K562 (cell line): Measurements from ENCODE around the gene ZBTB9. TPM values are rescaled to one million over a fixed set of nuclear protein-coding genes. Genes with fewer than 3 reads are reported as not detected.

Source experiments
- ATAC-seq: fragments of 200-7000 bp; cut with Tn5 transposase; 3 replicates; pipeline ENCODE4 v1.9.1; 2020; ENCODE audit warnings: moderate library complexity
- BruUV-seq: library from RNA; stranded (reverse); fragments of 400-500 nt; replicated peaks from 2 replicates; lab custom pipeline; 2021; lab: Mats Ljungman, UMichigan
- CTCF ChIA-PET: fragments of 300-600 bp; formaldehyde crosslinking; extraction: SDS; loops from one replicate; lab custom pipeline; 2021; ENCODE audit warnings: low intra/inter-chr PET ratio; lab: Yijun Ruan, JAX
- POLR2A ChIA-PET: fragments of 300-600, 350-650 bp; sonication (Branson Sonifier 250); formaldehyde crosslinking; extraction: SDS; loops from one replicate; lab custom pipeline; 2021; ENCODE audit warnings: antibody characterized with exemption, inconsistent platforms; lab: Yijun Ruan, JAX
- DNase-seq, 4 experiments: peaks; one replicate each; pipeline versions ENCODE4 v3.0.0 to v3.0.0-alpha.2; 2011 to 2018; ENCODE audit warnings: low spot score in 3 of 4, mixed read lengths in 3 of 4; ENCODE audit errors: extremely low read depth in 1 of 4
- FAIRE-seq: peaks from 2 replicates; lab custom pipeline; 2011; peaks lifted over from hg19 to GRCh38; lab: Jason Lieb, UNC
- H2AFZ ChIP-seq: 2 replicates; pipeline ENCODE4 v1.6.0; 2011; ENCODE audit warnings: low read depth, low read length, control low read depth, inconsistent platforms
- H3K27ac ChIP-seq: fragments of 200-600 bp; 3 replicates; pipeline ENCODE4 v1.8.0; 2011; ENCODE audit warnings: low read depth, mild to moderate bottlenecking, control low read depth, inconsistent platforms, low read length, moderate library complexity, mixed read lengths; ENCODE audit errors: extremely low read depth
- H3K27me3 ChIP-seq, 2 experiments: fragments of 300-600 bp in 1 of 2; 2 replicates in 1 of 2; 3 replicates in 1 of 2; pipeline versions ENCODE4 v1.6.0 to v1.8.0; 2011; ENCODE audit warnings: inconsistent platforms in 2 of 2, low read length in 2 of 2, mild to moderate bottlenecking in 1 of 2, mixed read lengths in 1 of 2, moderate library complexity in 1 of 2; ENCODE audit not compliant: control insufficient read depth in 2 of 2, insufficient read depth in 2 of 2
- H3K36me3 ChIP-seq: fragments of 300-600 bp; 3 replicates; pipeline ENCODE4 v1.8.0; 2011; ENCODE audit warnings: mild to moderate bottlenecking, low read length, inconsistent platforms; ENCODE audit not compliant: control insufficient read depth, insufficient read depth
- H3K4me1 ChIP-seq, 2 experiments: fragments of 200-600 bp in 1 of 2; replicated peaks in 1 of 2; 2 replicates in 1 of 2; 3 replicates in 1 of 2; pipeline versions ENCODE4 v1.5.1 to v1.8.0; 2011; ENCODE audit warnings: inconsistent platforms in 2 of 2, low read length in 2 of 2, mild to moderate bottlenecking in 1 of 2, mixed read lengths in 1 of 2, moderate library complexity in 1 of 2; ENCODE audit not compliant: control insufficient read depth in 2 of 2, insufficient read depth in 2 of 2
- H3K4me2 ChIP-seq: 2 replicates; pipeline ENCODE4 v1.6.1; 2011; ENCODE audit warnings: low read length, control low read depth, inconsistent platforms, mixed read lengths; ENCODE audit not compliant: insufficient read depth
- H3K4me3 ChIP-seq: fragments of 200-600 bp; sonication (generic), shearing (Covaris generic); 2 replicates; pipeline ENCODE4 v1.5.1; 2016; ENCODE audit warnings: control low read depth, inconsistent platforms
- H3K79me2 ChIP-seq: fragments of 200-600 bp; 3 replicates; pipeline ENCODE4 v1.8.0; 2011; ENCODE audit warnings: low read length, inconsistent platforms; ENCODE audit not compliant: control insufficient read depth, insufficient read depth
- H3K9ac ChIP-seq, 2 experiments: 2 replicates each; pipeline versions ENCODE4 v1.6.0 to v1.6.1; 2011; ENCODE audit warnings: low read depth in 2 of 2, low read length in 2 of 2, control low read depth in 1 of 2, inconsistent platforms in 1 of 2, mild to moderate bottlenecking in 1 of 2, mixed read lengths in 1 of 2; ENCODE audit not compliant: insufficient read depth in 1 of 2
- H3K9me1 ChIP-seq: one replicate; pipeline ENCODE4 v1.6.0; 2011; ENCODE audit warnings: inconsistent platforms, mild to moderate bottlenecking, low read length, moderate library complexity; ENCODE audit not compliant: control insufficient read depth, insufficient read depth
- H3K9me3 ChIP-seq: replicated peaks from 2 replicates; pipeline ENCODE4 v1.5.1; 2011; ENCODE audit warnings: low read depth, low read length, inconsistent platforms; ENCODE audit not compliant: control insufficient read depth, insufficient read depth
- H4K20me1 ChIP-seq: replicated peaks from 2 replicates; pipeline ENCODE4 v1.6.1; 2011; ENCODE audit warnings: low read length, inconsistent platforms, mixed read lengths; ENCODE audit not compliant: control insufficient read depth, insufficient read depth
- HDAC2 ChIP-seq: fragments of 450-650 bp; IDR thresholded peaks from 2 replicates; pipeline ENCODE4 v1.6.1; 2016; ENCODE audit warnings: mild to moderate bottlenecking
- HOXB6 ChIP-seq: fragments of 250-450 bp; sonication (Bioruptor Pico); IDR thresholded peaks from 2 replicates; pipeline ENCODE4 v1.5.1; 2022; ENCODE audit warnings: mild to moderate bottlenecking, borderline replicate concordance
- PBX2 ChIP-seq, 2 experiments: IDR thresholded peaks in 1 of 2; conservative IDR thresholded peaks in 1 of 2; 2 replicates each; pipeline ENCODE4 v1.6.1; 2016; ENCODE audit warnings: low read depth in 2 of 2, mild to moderate bottlenecking in 1 of 2, missing compliant biosample characterization in 1 of 2, missing genetic modification characterization in 1 of 2, moderate library complexity in 1 of 2
- SAFB2 ChIP-seq: fragments of 200-400 bp; formaldehyde crosslinking; IDR thresholded peaks from 2 replicates; pipeline ENCODE4 v1.6.1; 2018; ENCODE audit warnings: borderline replicate concordance, low read length, low read depth, moderate library complexity; ENCODE audit not compliant: severe bottlenecking
- SMC3 ChIP-seq: conservative IDR thresholded peaks from 2 replicates; pipeline ENCODE4 v1.6.1; 2011; ENCODE audit warnings: low read depth, low read length, improper control_type of control experiment; ENCODE audit not compliant: insufficient read depth
- TCF7L2 ChIP-seq: fragments of 150-350 bp; IDR thresholded peaks from 2 replicates; pipeline ENCODE4 v1.6.1; 2016; ENCODE audit warnings: low read depth, mild to moderate bottlenecking, low read length, moderate library complexity
- ZBTB12 ChIP-seq: fragments of 250-450 bp; sonication (Bioruptor Pico); IDR thresholded peaks from 2 replicates; pipeline ENCODE4 v1.4.0; 2020
- ZBTB5 ChIP-seq: fragments of 450-650 bp; IDR thresholded peaks from 2 replicates; pipeline ENCODE4 v1.6.1; 2017; ENCODE audit warnings: antibody characterized with exemption
- ZBTB8A ChIP-seq: fragments of 450-650 bp; IDR thresholded peaks from 2 replicates; pipeline ENCODE4 v1.6.1; 2018; ENCODE audit warnings: mild to moderate bottlenecking, moderate library complexity; ENCODE audit not compliant: partially characterized antibody
- ZBTB9 ChIP-seq: fragments of 450-650 bp; formaldehyde crosslinking; IDR thresholded peaks from 2 replicates; pipeline ENCODE4 v1.4.0; 2020; ENCODE audit warnings: mild to moderate bottlenecking, moderate library complexity
- ZNF644 ChIP-seq: fragments of 200-800 bp; sonication (Bioruptor generic); IDR thresholded peaks from 2 replicates; pipeline ENCODE4 v1.6.1; 2016; ENCODE audit warnings: low read depth, missing genetic modification characterization, missing compliant biosample characterization
- ZSCAN29 ChIP-seq: fragments of 450-650 bp; IDR thresholded peaks from 2 replicates; pipeline ENCODE4 v1.6.1; 2017
- WGBS: fragments of 100-300 bp; shearing (Covaris generic); methylation state at CpG from one replicate; pipeline ENCODE4 v1.1.6; 2016; ENCODE audit warnings: low coverage, mixed read lengths; ENCODE audit not compliant: insufficient coverage; ENCODE audit errors: missing lambda C conversion rate; 5-methylcytosine and 5-hydroxymethylcytosine counted together
- in situ Hi-C: fragments of 300-500 bp; cut with MboI; formaldehyde crosslinking; loops from 4 replicates; pipeline ENCODE4 v1.15.0; 2018; ENCODE audit warnings: inconsistent platforms, mixed read lengths
- intact Hi-C: fragments of 100-400 bp; cut with micrococcal nuclease; formaldehyde crosslinking; loops from 2 replicates; pipeline ENCODE4 v1.14.2; 2022
- polyA plus RNA-seq, 8 experiments: library from polyadenylated mRNA; depleted of rRNA in 4 of 8; stranded (reverse) in 5 of 8; unstranded in 3 of 8; fragments of >200 nt; fragmentation: Nextera tagmentation in 2 of 8; fragmentation: Illumina TruSeq in 1 of 8; extraction: Ambion mirVana in 2 of 8; extraction: Trizol in 1 of 8; gene quantifications; 2 replicates each; pipeline versions ENCODE4 v1.2.1 to v1.2.3, GENCODE V29; 2011 to 2014; ENCODE audit warnings: inconsistent platforms in 1 of 8, missing spikeins in 1 of 8
- total RNA-seq, 7 experiments: library from RNA; depleted of rRNA in 6 of 7; stranded (reverse); fragments of >200 nt in 6 of 7; fragmentation: Illumina TruSeq in 2 of 7; extraction: Trizol in 2 of 7; gene quantifications; 2 replicates each; pipeline versions ENCODE4 v1.2.1 to v1.2.3, GENCODE V29; 2011 to 2021; ENCODE audit warnings: low replicate concordance in 1 of 7

Gene ZBTB9
- total and polyA plus RNA-seq, 9 of the 15 experiments (the other 6 are each of a cell fraction or from before 2014, with no cell fraction given) = 1.9 to 19.5 (median 10.4) TPM

- WGBS = under 1% methylated on average over 51 of the region's 51 CpGs
- Histone ChIP-seq H3K27me3 (no peaks in the 10 kb centered on the region), H3K27ac (peak within 1 kb of the TSS; percentile 95), H2AFZ (peak within 1 kb of the TSS; percentile 81), H3K9me1 (no peaks in the 10 kb centered on the region), H3K36me3 (peaks cover 40% of the 10 kb centered on the region; the same call in 2 of the 3 replicates), H4K20me1 (peaks cover 5% of the 10 kb centered on the region), H3K79me2 (peaks cover 36% of the 10 kb centered on the region), H3K4me3 (peak within 1 kb of the TSS; percentile 84), H3K9ac (peak within 1 kb of the TSS; percentile 82 to 92), H3K9me3 (no peaks in the 10 kb centered on the region), H3K4me2 (peak within 1 kb of the TSS; percentile 99), H3K4me1 (peaks cover 40 to 43% of the 10 kb centered on the region in 2 experiments)
- CTCF ChIA-PET = interaction anchor here (0.6 to 1.8 kb wide), 3 partner anchors 8 to 138 kb away, joined by 3 to 5 read pairs (median 3); no protein-coding TSS in a partner anchor
- peak; percentile 95 to 100 (median 97) for DNase-seq
- no TSS peak for BruUV-seq
- POLR2A ChIA-PET = interaction anchor here (0.6 to 1.7 kb wide), 8 partner anchors 9 to 718 kb away, joined by 3 to 10 read pairs (median 4); partner anchors contain the start of genes PFDN6, WDR46, ZBTB22 and ZBTB9
- peak; percentile 93 for ATAC-seq
- peak; percentile 100 for FAIRE-seq
- in situ Hi-C loops (no loop called here), intact Hi-C loops (loop anchor here (1.0 to 2.0 kb wide), 4 partner anchors 8 to 213 kb away; partner anchors contain the start of genes B3GALT4, HSD17B8 and KIFC1)
- TF ChIP-seq SMC3 (no peak), ZNF644 (tag) (peak; percentile 84; the same call in 1 of the 2 replicates), SAFB2 (no peak), ZSCAN29 (no peak), HOXB6 (CRISPR knock-in tag) (no peak; the same call in 1 of the 2 replicates), PBX2 (CRISPR knock-in tag; IDR thresholded peaks at IDR 0.05; ENCODE audit: low read depth) (no peak), PBX2 (tag; conservative IDR thresholded peaks at IDR 0.05; ENCODE audit: low read depth) (peak; percentile 83), ZBTB9 (CRISPR knock-in tag) (no peak; the same call in 1 of the 2 replicates), HDAC2 (peak; percentile 73), ZBTB12 (CRISPR knock-in tag) (peak; percentile 67; the same call in 1 of the 2 replicates), ZBTB8A (no peak), TCF7L2 (peak; percentile 60; the same call in 1 of the 2 replicates), ZBTB5 (no peak)
Measured at GRCh38 chr6:33417903-33418689, 36.3 kb upstream of the ZBTB9 start, which contains the start of gene CUTA. CUTA (minus strand) TSS chr6:33418107; CDS start chr6:33418000, 107 bp downstream.
